NB4 (cell line): Measurements from ENCODE around the gene CBLC.

Experiments
- POLR2A ChIP-seq: IDR thresholded peaks from 2 replicates; pipeline ENCODE4 v1.6.1; 2011; ENCODE audit warnings: mild to moderate bottlenecking; ENCODE audit not compliant: insufficient read length; ENCODE audit errors: extremely low read depth
- TF ChIP-seq, protein P1 (sequence below): IDR thresholded peaks from one replicate; pipeline ENCODE4 v1.5.1; 2012; ENCODE audit warnings: low read depth, low read length

DNA sequence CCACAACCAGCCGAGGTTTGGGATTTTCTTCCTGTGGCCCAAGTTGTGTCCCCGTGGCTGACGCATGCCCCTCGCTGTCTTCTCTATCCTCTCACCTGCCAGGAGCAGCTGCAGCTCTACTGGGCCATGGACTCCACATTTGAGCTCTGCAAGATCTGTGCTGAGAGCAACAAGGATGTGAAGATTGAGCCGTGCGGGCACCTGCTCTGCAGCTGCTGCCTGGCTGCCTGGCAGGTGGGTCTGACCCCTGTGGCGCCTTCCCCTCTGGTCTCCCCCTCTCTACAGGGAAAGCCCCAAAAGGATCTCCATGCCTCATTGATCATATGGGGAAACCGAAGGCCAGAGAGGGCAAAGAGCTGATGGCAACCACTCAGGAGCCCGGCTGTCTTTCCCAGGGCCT lies 14.6 kb downstream of the CBLC start:
- TF ChIP-seq, protein P1, sequence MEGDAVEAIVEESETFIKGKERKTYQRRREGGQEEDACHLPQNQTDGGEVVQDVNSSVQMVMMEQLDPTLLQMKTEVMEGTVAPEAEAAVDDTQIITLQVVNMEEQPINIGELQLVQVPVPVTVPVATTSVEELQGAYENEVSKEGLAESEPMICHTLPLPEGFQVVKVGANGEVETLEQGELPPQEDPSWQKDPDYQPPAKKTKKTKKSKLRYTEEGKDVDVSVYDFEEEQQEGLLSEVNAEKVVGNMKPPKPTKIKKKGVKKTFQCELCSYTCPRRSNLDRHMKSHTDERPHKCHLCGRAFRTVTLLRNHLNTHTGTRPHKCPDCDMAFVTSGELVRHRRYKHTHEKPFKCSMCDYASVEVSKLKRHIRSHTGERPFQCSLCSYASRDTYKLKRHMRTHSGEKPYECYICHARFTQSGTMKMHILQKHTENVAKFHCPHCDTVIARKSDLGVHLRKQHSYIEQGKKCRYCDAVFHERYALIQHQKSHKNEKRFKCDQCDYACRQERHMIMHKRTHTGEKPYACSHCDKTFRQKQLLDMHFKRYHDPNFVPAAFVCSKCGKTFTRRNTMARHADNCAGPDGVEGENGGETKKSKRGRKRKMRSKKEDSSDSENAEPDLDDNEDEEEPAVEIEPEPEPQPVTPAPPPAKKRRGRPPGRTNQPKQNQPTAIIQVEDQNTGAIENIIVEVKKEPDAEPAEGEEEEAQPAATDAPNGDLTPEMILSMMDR: no peak
- TF ChIP-seq POLR2A: no peak
